Glutamatergic neuron (in vitro differentiated cells): Measurements from ENCODE around the gene TRIM14. TPM values are rescaled to one million over a fixed set of nuclear protein-coding genes. Genes with fewer than 3 reads are reported as not detected.
"Not testable (repeated sequence)": the region's sequence is repeated elsewhere in the genome, so short reads cannot be mapped to it uniquely, and the experiment has no call there.

ENCODE experiments used
- DNase-seq: peaks from one replicate; pipeline ENCODE4 v3.0.0; 2022
- H3K27ac Mint-ChIP-seq: one replicate; pipeline ENCODE4 v1.8.0; 2020; ENCODE audit warnings: mild to moderate bottlenecking, mixed read lengths, inconsistent platforms; ENCODE audit not compliant: unreplicated experiment
- H3K27me3 Mint-ChIP-seq: one replicate; pipeline ENCODE4 v1.8.0; 2020; ENCODE audit warnings: mild to moderate bottlenecking, moderate library complexity, mixed read lengths, inconsistent platforms; ENCODE audit not compliant: unreplicated experiment
- H3K36me3 Mint-ChIP-seq: one replicate; pipeline ENCODE4 v1.8.0; 2020; ENCODE audit warnings: mild to moderate bottlenecking, mixed read lengths, inconsistent platforms; ENCODE audit not compliant: unreplicated experiment
- H3K4me1 Mint-ChIP-seq: one replicate; pipeline ENCODE4 v1.8.0; 2020; ENCODE audit warnings: mild to moderate bottlenecking, low read depth, mixed read lengths, inconsistent platforms; ENCODE audit not compliant: unreplicated experiment
- H3K4me3 Mint-ChIP-seq: one replicate; pipeline ENCODE4 v1.8.0; 2020; ENCODE audit warnings: mild to moderate bottlenecking, mixed read lengths, inconsistent platforms; ENCODE audit not compliant: unreplicated experiment
- H3K9me3 Mint-ChIP-seq: one replicate; pipeline ENCODE4 v1.8.0; 2020; ENCODE audit warnings: mild to moderate bottlenecking, moderate library complexity, mixed read lengths, inconsistent platforms; ENCODE audit not compliant: unreplicated experiment
- total RNA-seq: library from RNA; stranded (reverse); fragmentation: NEBNext Ultra II Directional; extraction: Animal tissue kit (Norgen Biotek cat#: 25700); gene quantifications from one replicate; pipeline ENCODE4 v1.2.1, GENCODE V29; 2021; ENCODE audit not compliant: unreplicated experiment
- TF ChIP-seq, protein P1 (sequence below): fragments of 200-600 bp; sonication (generic); IDR thresholded peaks from one replicate; pipeline ENCODE4 v1.5.0; 2021; ENCODE audit not compliant: partially characterized antibody, unreplicated experiment

The TRIM14 gene
- total RNA-seq, 1 donor from 2014 or later, result 0.71 TPM

DNA sequence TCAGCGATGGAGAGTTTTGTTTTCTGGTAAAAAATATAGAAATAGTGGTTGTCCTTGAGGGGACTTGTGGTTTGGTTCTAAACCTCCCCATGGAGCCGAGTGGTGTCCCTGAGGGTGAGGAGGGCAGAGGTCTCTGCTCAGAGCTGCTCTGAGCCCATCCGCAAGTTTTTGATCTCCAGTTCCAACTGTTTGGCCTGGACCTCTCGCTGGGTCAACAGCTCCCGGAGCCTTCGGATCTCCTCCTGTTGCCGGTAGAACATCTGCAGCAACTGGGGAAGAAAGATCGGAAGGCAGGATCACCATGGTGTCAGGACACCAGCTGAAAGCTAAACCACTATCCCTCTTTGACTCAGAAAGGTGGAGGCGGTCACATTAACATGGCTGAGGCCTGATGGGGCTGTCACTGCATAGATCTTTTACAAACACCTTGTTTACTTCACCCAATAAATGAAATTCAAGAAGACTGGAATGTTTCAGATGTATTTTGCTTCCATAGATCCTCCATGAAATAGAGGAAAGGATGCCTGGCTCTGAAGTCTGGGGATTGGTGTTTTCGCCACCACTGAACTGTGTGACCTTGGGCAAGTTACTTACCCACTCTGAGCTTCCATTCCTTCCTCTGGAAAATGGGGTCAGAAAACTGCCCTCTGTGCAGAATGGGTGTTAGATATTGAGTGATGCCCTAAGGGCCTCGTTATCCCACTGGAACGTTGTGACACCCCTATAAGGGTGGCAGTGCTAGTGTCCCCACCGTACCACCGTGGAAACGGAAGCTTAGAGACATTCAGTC lies 5.8 kb upstream of the TRIM14 start:
- no peaks in the 10 kb centered on the region for H3K36me3 Mint-ChIP-seq
- no peak overlapping the region for H3K27ac Mint-ChIP-seq
- peaks cover 3% of the 10 kb centered on the region for H3K27me3 Mint-ChIP-seq
- no peaks in the 10 kb centered on the region for H3K4me1 Mint-ChIP-seq
- DNase-seq, result no peak
- no peak overlapping the region for H3K4me3 Mint-ChIP-seq
- peaks cover 3% of the 10 kb centered on the region for H3K9me3 Mint-ChIP-seq
- TF ChIP-seq, protein P1, sequence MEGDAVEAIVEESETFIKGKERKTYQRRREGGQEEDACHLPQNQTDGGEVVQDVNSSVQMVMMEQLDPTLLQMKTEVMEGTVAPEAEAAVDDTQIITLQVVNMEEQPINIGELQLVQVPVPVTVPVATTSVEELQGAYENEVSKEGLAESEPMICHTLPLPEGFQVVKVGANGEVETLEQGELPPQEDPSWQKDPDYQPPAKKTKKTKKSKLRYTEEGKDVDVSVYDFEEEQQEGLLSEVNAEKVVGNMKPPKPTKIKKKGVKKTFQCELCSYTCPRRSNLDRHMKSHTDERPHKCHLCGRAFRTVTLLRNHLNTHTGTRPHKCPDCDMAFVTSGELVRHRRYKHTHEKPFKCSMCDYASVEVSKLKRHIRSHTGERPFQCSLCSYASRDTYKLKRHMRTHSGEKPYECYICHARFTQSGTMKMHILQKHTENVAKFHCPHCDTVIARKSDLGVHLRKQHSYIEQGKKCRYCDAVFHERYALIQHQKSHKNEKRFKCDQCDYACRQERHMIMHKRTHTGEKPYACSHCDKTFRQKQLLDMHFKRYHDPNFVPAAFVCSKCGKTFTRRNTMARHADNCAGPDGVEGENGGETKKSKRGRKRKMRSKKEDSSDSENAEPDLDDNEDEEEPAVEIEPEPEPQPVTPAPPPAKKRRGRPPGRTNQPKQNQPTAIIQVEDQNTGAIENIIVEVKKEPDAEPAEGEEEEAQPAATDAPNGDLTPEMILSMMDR, result no peak

DNA sequence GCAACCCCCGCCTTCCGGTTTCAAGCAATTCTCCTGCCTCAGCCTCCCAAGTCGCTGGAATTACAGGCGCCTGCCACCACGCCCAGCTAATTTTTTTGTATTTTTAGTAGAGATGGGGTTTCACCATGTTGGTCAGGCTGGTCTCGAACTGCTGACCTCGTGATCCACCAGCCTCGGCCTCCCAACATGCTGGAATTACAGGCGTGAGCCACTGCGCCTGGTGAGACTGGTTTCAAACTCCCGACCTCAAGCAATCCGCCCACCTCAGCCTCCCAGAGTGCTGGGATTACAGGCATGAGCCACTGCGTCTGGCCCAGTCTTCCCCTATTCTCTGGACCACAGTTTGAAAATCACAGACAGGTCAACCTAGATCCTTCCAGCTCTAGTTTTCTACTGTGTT lies 5.1 kb upstream of the TRIM14 start:
- H3K4me1 Mint-ChIP-seq, DNase-seq, H3K4me3 Mint-ChIP-seq, H3K36me3 Mint-ChIP-seq, H3K27ac Mint-ChIP-seq, H3K27me3 Mint-ChIP-seq, H3K9me3 Mint-ChIP-seq: not testable (repeated sequence)

DNA sequence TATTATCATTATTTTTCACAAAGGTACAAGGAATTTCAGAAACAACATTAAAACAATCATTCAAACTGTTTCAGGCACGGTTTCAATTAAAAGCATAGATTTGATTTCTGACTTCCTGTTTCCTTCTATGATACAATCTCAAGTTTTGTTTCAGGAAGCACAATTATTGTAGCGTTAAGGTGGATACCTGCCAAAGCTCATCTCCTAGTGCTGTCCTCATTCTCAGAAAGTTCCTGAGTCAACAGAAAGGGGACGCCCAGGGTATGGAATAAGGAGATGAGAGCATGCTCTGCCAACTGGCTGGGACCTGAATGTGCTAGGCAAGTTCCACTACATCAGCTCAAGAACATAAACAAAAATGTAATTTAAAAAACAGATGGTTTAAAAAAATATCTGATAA lies 2.0 kb upstream of the TRIM14 start:
- TF ChIP-seq, protein P1, result no peak
- peaks cover 2% of the 10 kb centered on the region for H3K4me1 Mint-ChIP-seq
- peaks cover 3% of the 10 kb centered on the region for H3K27me3 Mint-ChIP-seq
- no peak overlapping the region for H3K4me3 Mint-ChIP-seq
- H3K27ac Mint-ChIP-seq, result no peak overlapping the region
- H3K9me3 Mint-ChIP-seq, result no peaks in the 10 kb centered on the region
- DNase-seq, result no peak
- H3K36me3 Mint-ChIP-seq, result no peaks in the 10 kb centered on the region

DNA sequence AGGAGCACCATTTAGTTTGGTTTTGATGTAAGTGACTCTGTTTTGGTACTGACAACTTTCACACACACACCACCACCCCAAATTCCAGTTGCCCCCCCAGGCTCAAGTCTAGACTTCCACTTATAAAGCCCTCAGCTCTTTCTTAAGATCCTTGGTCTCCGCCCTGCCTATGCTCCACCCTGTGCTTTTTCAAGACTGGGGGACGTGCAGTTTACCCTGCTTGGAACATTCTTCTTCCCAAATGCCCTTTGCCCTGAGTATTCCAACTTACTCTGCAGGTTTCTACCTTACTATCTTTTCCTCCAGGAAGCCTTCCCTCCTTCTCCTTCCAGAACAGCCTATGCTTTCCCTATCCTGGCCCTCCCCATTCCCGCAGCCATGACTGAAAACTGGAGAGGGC lies 1.5 kb upstream of the TRIM14 start:
- H3K27ac Mint-ChIP-seq, result no peak overlapping the region
- TF ChIP-seq, protein P1, result no peak
- H3K27me3 Mint-ChIP-seq, result peaks cover 3% of the 10 kb centered on the region
- no peaks in the 10 kb centered on the region for H3K36me3 Mint-ChIP-seq
- H3K4me1 Mint-ChIP-seq, result peaks cover 2% of the 10 kb centered on the region
- DNase-seq, result no peak
- H3K4me3 Mint-ChIP-seq, result no peak overlapping the region
- no peaks in the 10 kb centered on the region for H3K9me3 Mint-ChIP-seq

DNA sequence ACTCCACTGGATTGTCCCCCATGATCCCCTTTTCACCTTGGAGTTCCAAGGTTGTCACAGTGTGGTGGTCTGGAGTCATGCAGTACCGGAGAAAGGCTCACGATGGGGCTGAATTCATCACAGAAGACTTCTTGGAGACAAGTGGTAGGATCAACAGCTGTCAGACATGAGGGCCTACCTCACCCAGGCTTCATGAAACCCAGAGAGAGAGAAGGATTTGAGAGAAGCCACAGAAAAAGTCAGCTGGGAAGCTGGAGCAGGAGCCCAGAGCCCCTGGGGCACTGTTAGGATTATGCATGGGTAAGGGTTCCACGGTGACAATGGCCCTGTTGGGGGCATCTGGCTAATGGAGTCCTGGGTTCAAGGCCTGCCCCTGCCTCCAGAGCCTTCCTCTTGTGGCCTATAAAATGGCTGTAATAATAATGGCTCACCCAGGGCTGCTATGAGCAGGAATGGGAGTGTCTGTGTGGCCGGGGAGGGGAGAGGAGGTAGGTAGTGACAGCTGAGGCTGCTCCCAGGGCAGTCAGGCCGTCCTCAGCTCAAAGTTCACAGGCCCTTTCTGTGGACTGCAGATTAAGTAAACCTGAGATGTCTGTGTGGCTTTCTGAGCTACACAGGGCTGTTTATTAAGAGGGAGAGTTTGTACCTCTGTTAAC lies 910 bp downstream of the TRIM14 start:
- peaks cover 2% of the 10 kb centered on the region for H3K4me1 Mint-ChIP-seq
- no peaks in the 10 kb centered on the region for H3K9me3 Mint-ChIP-seq
- no peak for DNase-seq

DNA sequence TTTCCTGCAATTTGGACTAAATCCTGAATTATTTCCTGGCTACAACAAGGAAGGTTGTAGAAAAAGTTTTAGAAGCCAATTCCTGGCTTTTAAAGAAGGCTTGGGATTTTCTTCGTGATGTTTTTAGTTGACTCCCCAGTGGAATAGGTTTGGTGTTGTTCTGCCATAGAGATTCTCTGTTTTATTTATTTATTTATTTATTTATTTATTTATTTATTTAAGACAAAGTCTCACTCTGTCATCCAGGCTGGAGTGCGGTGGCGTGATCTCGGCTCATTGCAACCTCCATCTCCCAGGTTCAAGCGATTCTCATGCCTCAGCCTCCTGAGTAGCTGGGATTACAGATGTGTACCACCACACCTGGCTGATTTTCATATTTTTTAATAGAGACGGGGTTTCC lies 1.9 kb downstream of the TRIM14 start:
- not testable (repeated sequence) for H3K27ac Mint-ChIP-seq, H3K36me3 Mint-ChIP-seq

More for the DNA sequence above, 910 bp downstream of the TRIM14 start:
- TF ChIP-seq, protein P1, result no peak
- Mint-ChIP-seq H3K27me3 (peaks cover 3% of the 10 kb centered on the region), H3K27ac (no peak overlapping the region), H3K36me3 (no peaks in the 10 kb centered on the region), H3K4me3 (peak overlapping the region; percentile 75)

More for the DNA sequence above, 1.9 kb downstream of the TRIM14 start:
- H3K9me3 Mint-ChIP-seq, H3K4me3 Mint-ChIP-seq, H3K4me1 Mint-ChIP-seq, DNase-seq, H3K27me3 Mint-ChIP-seq: not testable (repeated sequence)
